ENCODE measurements around the gene DAW1.

The DAW1 gene

GRCh38 chr2:227871375-227871791 lies at the start of gene DAW1:
Gene DAW1 (plus strand): TSS chr2:227871631. CDS start chr2:227871690, 59 bp downstream.
- peak; percentile 50 for DNase-seq

GRCh38 chr2:227822416-227823003 lies 48.9 kb upstream of the DAW1 start:
- DNase-seq: no peak

- no peak for DNase-seq
Measured at GRCh38 chr2:227823922-227824321, 47.5 kb upstream of the DAW1 start.

- no peak for DNase-seq
Measured at GRCh38 chr2:227824711-227825110, 46.7 kb upstream of the DAW1 start.

- peak; percentile 32 for DNase-seq
Measured at GRCh38 chr2:227826019-227826521, 45.4 kb upstream of the DAW1 start.

GRCh38 chr2:227826563-227826962 lies 44.9 kb upstream of the DAW1 start:
- peak; percentile 39 for DNase-seq

- no peak for DNase-seq
Measured at GRCh38 chr2:227827143-227827542, 44.3 kb upstream of the DAW1 start.

GRCh38 chr2:227828477-227828912 lies 42.9 kb upstream of the DAW1 start:
- no peak for DNase-seq

- no peak for DNase-seq
Measured at GRCh38 chr2:227829337-227829736, 42.1 kb upstream of the DAW1 start.

- no peak for DNase-seq
Measured at GRCh38 chr2:227834423-227834822, 37.0 kb upstream of the DAW1 start.

GRCh38 chr2:227834916-227835650 lies 36.3 kb upstream of the DAW1 start:
- no peak for DNase-seq

- peak; percentile 7 for DNase-seq
Measured at GRCh38 chr2:227839339-227840129, 31.9 kb upstream of the DAW1 start.

GRCh38 chr2:227846831-227847230 lies 24.6 kb upstream of the DAW1 start:
- DNase-seq: no peak

- no peak for DNase-seq
Measured at GRCh38 chr2:227848146-227848545, 23.3 kb upstream of the DAW1 start.

GRCh38 chr2:227848586-227848985 lies 22.8 kb upstream of the DAW1 start:
- DNase-seq: peak; percentile 63

- DNase-seq: no peak
Measured at GRCh38 chr2:227849906-227850305, 21.5 kb upstream of the DAW1 start.

GRCh38 chr2:227853204-227853629 lies 18.2 kb upstream of the DAW1 start:
- no peak for DNase-seq

- no peak for DNase-seq
Measured at GRCh38 chr2:227853765-227854271, 17.6 kb upstream of the DAW1 start.

- DNase-seq: no peak
Measured at GRCh38 chr2:227855440-227855839, 16.0 kb upstream of the DAW1 start.

- no peak for DNase-seq
Measured at GRCh38 chr2:227856697-227857096, 14.7 kb upstream of the DAW1 start.

- DNase-seq: no peak
Measured at GRCh38 chr2:227860221-227860641, 11.2 kb upstream of the DAW1 start.

- DNase-seq: no peak
Measured at GRCh38 chr2:227861011-227861410, 10.4 kb upstream of the DAW1 start.

- peak; percentile 53 for DNase-seq
Measured at GRCh38 chr2:227862227-227862740, 9.1 kb upstream of the DAW1 start.
